Measurements from ENCODE around the gene SORBS2.

SORBS2 gene

DNA sequence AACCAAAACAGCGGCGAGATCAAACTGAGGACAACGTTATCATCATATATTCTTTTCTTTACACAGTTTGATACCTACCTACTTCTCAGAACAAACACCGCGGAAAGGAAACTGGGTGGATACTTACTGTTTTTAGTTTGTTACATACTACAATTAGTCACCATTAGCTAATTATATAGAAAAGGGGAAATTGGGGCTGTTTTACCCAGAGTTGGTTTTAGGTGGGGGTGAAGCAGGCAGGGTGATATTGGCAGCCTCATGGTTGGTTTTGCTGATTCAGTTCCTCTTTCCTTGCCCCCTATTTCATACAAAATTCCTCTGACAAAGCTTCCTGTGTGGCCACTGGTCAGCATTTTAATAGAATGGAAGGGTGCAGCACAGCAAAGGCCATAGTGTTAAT lies 77.8 kb downstream of the SORBS2 start:
- Mint-ChIP-seq H3K4me1 (peaks cover 49% of the 10 kb centered on the region), H3K27ac (peak overlapping the region in 1 of 3 experiments; percentile 51)

DNA sequence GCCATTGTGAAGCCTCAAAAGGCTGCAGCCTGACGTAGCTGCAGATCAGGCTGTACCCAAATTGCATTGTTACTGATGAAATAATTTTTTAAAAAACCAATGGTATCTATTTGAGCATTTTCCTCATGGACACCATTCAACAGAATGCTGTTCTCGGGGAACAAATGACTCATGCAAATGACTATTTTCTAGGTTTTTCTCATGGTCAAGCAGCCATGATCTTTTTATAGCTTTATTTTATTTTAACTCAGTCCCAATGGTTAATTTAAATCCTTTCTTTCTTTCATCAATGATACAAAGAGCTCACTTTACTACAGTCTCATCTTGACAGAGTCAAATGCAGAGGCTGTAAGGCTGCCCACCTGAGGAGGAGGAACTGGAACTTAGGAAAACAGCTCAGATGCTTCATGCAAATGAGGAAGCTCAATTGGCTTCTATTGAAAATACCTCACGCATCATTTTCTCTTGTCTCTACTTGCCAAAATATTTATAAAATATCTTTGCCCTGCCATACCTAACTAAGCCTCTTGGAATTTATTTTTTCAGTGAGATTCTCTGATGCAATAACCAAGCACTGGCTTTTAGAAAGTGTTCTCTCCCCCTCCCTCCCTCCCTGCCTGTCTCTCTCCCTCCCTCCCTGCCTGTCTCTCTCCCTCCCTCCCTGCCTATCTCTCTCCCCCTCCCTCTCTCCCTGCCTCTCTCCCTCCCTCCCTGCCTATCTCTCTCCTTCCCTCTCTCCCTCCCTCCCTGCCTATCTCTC lies 81.0 kb downstream of the SORBS2 start:
- Mint-ChIP-seq H3K4me3 (no peak overlapping the region), H3K9me3 (no peaks in the 10 kb centered on the region), H3K4me1 (peaks cover 44% of the 10 kb centered on the region), H3K27me3 (ENCODE audit: low read depth) (peaks cover 6% of the 10 kb centered on the region), H3K36me3 (ENCODE audit: low read depth) (peaks cover 9% of the 10 kb centered on the region), H3K27ac (no peak overlapping the region)
- TF ChIP-seq, protein P1, sequence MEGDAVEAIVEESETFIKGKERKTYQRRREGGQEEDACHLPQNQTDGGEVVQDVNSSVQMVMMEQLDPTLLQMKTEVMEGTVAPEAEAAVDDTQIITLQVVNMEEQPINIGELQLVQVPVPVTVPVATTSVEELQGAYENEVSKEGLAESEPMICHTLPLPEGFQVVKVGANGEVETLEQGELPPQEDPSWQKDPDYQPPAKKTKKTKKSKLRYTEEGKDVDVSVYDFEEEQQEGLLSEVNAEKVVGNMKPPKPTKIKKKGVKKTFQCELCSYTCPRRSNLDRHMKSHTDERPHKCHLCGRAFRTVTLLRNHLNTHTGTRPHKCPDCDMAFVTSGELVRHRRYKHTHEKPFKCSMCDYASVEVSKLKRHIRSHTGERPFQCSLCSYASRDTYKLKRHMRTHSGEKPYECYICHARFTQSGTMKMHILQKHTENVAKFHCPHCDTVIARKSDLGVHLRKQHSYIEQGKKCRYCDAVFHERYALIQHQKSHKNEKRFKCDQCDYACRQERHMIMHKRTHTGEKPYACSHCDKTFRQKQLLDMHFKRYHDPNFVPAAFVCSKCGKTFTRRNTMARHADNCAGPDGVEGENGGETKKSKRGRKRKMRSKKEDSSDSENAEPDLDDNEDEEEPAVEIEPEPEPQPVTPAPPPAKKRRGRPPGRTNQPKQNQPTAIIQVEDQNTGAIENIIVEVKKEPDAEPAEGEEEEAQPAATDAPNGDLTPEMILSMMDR (IDR thresholded peaks at IDR 0.05; ENCODE audit: unreplicated experiment in 3 of 3), result no peak

More for the DNA sequence above, 77.8 kb downstream of the SORBS2 start:
- TF ChIP-seq, protein P1 (IDR thresholded peaks at IDR 0.05; ENCODE audit: unreplicated experiment in 3 of 3), result no peak
- H3K4me3 Mint-ChIP-seq, result no peak overlapping the region
- no peaks in the 10 kb centered on the region for H3K9me3 Mint-ChIP-seq
- H3K36me3 Mint-ChIP-seq (ENCODE audit: low read depth), result peaks cover 9% of the 10 kb centered on the region
- peaks cover 6% of the 10 kb centered on the region for H3K27me3 Mint-ChIP-seq (ENCODE audit: low read depth)

DNA sequence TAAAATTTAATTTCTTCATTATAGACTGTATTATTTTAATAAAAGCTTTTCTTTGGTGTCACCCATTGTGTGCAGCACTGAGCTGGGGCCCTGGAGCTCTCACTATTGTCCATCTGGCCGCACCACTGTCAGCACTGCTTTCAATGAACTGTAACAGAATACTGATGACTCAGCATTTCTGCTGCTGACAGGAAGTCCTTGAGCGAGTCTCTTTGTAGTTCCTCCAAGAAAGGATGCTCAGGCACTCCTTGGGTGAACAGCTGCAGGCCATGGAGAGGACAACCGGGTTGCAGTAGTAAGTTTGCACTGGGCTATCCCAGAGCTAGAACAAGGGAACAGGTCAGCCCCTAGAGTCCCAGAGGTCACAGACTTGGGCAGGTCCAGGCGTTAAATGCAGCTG lies 81.6 kb downstream of the SORBS2 start:
- Mint-ChIP-seq H3K4me3 (no peak overlapping the region), H3K4me1 (peaks cover 49% of the 10 kb centered on the region), H3K9me3 (no peaks in the 10 kb centered on the region), H3K36me3 (ENCODE audit: low read depth) (peaks cover 9% of the 10 kb centered on the region), H3K27ac (no peak overlapping the region), H3K27me3 (ENCODE audit: low read depth) (peaks cover 6% of the 10 kb centered on the region)
- TF ChIP-seq, protein P1 (IDR thresholded peaks at IDR 0.05; ENCODE audit: unreplicated experiment in 3 of 3), result no peak

DNA sequence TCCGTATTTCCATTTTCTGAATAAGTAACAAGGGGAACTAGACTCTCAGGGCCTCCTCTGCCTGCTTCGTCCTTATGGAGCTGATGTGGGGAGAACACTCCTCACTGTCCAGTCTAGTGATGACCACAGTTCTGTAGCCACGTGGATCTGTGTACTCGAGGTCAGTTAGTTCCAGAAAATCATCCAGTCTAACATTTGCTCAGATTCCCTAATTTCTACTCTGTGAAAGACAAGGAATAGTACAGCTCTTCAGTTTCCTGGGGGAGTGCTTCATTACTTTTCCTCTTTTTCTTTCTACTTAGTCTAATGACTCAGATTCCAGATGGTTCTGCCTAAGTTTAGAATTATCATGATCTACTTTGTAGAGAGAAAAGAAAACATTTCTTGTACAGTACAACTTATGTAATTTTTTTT lies 82.6 kb downstream of the SORBS2 start:
- Mint-ChIP-seq H3K4me1 (peaks cover 49% of the 10 kb centered on the region), H3K9me3 (no peaks in the 10 kb centered on the region), H3K27ac (peak overlapping the region; percentile 36 to 91 (median 81)), H3K27me3 (ENCODE audit: low read depth) (peaks cover 6% of the 10 kb centered on the region), H3K4me3 (no peak overlapping the region), H3K36me3 (ENCODE audit: low read depth) (peaks cover 5% of the 10 kb centered on the region)
- TF ChIP-seq, protein P1 (IDR thresholded peaks at IDR 0.05; ENCODE audit: unreplicated experiment in 3 of 3), result no peak

DNA sequence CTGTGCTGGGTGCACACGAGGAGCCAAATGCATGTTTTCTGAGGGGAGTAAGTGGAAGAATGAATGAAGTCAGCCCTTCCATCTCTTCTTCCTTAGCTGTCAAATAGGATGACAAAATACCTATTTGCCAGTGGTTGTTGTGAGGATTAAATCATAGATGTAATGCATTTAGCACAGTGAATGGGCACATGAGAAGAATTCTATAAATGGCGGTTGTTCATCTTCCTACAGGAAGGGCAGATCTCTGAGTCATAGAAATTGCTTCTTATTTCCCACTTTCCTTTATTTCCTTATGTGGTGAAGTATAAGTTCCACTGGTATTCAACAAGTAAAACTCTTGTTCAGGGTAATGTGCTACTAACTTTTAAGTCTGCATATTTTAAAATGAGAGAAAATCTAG lies 83.1 kb downstream of the SORBS2 start:
- no peaks in the 10 kb centered on the region for H3K9me3 Mint-ChIP-seq
- H3K4me1 Mint-ChIP-seq, result peaks cover 54% of the 10 kb centered on the region
- peaks cover 3% of the 10 kb centered on the region for H3K27me3 Mint-ChIP-seq (ENCODE audit: low read depth)
- no peak overlapping the region for H3K4me3 Mint-ChIP-seq
- peak overlapping the region; percentile 36 to 91 (median 82) for H3K27ac Mint-ChIP-seq
- TF ChIP-seq, protein P1 (IDR thresholded peaks at IDR 0.05; ENCODE audit: unreplicated experiment in 3 of 3), result no peak
- peaks cover 5% of the 10 kb centered on the region for H3K36me3 Mint-ChIP-seq (ENCODE audit: low read depth)

DNA sequence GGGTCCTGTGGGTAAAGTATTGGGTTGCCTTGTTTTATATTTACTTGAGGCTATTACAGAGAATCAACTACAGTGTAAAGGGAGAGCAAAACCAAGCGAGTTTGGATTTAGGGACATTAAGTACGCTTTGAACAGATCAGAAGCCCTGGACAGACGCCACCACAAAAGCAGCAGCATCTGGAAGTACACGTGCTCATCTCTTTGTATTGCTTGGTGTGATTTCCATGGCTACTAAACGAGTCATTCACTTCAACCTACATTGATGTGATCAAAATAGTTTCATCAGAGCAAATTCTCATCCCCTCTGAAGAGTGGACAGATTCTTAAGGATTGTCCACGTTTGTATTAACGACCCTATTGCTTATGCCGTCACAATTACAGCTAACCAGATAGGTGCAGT lies 85.1 kb downstream of the SORBS2 start:
- TF ChIP-seq, protein P1 (IDR thresholded peaks at IDR 0.05; ENCODE audit: unreplicated experiment in 3 of 3), result no peak
- Mint-ChIP-seq H3K36me3 (ENCODE audit: low read depth) (no peaks in the 10 kb centered on the region), H3K4me3 (no peak overlapping the region), H3K27me3 (ENCODE audit: low read depth) (no peaks in the 10 kb centered on the region), H3K4me1 (peaks cover 63% of the 10 kb centered on the region), H3K27ac (peak overlapping the region; percentile 78 to 90 (median 82)), H3K9me3 (no peaks in the 10 kb centered on the region)

Data from nephron (organoid).